Omental fat pad (tissue), 4 donors: ENCODE measurements around the gene SYNDIG1. TPM values are rescaled to one million over a fixed set of nuclear protein-coding genes. Genes with fewer than 3 reads are reported as not detected.

Source experiments
- ATAC-seq: fragments of 150-250 bp; one replicate; pipeline ENCODE4 v1.9.1; 2016; ENCODE audit warnings: mild to moderate bottlenecking, moderate library complexity; ENCODE audit not compliant: low FRiP score
- DNase-seq: peaks from one replicate; pipeline ENCODE4 v3.0.0-alpha.2; 2019; ENCODE audit warnings: low spot score
- CTCF ChIP-seq, 3 donors: fragments of 450-650 bp; IDR thresholded peaks; one replicate each; pipeline ENCODE4 v1.5.1; 2016 to 2017; ENCODE audit warnings: antibody characterized with exemption in 3 of 3, mild to moderate bottlenecking in 3 of 3, moderate library complexity in 2 of 3
- total RNA-seq, 4 donors: library from RNA; depleted of rRNA; stranded (reverse); fragments of >200 nt; gene quantifications; one replicate each; pipeline ENCODE4 v1.1.0, GENCODE V29; 2016

The SYNDIG1 gene
- total RNA-seq, 4 donors from 2014 or later = 0.19 to 0.24 TPM; not detected in 2

GRCh38 chr20:24446811-24447210 lies 22.6 kb upstream of the SYNDIG1 start:
- no peak for TF ChIP-seq CTCF (IDR thresholded peaks at IDR 0.05)
- DNase-seq (no peak), ATAC-seq (no peak)

GRCh38 chr20:24448170-24448569 lies 21.3 kb upstream of the SYNDIG1 start:
- ATAC-seq (no peak), DNase-seq (no peak)
- no peak for TF ChIP-seq CTCF (IDR thresholded peaks at IDR 0.05)

GRCh38 chr20:24449026-24449720 lies 20.3 kb upstream of the SYNDIG1 start:
- DNase-seq (no peak), ATAC-seq (no peak)
- TF ChIP-seq CTCF (IDR thresholded peaks at IDR 0.05) = no peak

- no peak for TF ChIP-seq CTCF (IDR thresholded peaks at IDR 0.05)
Measured at GRCh38 chr20:24450177-24450576, 19.3 kb upstream of the SYNDIG1 start.

GRCh38 chr20:24450624-24451376 lies 18.6 kb upstream of the SYNDIG1 start:
- no peak for DNase-seq
- no peak for TF ChIP-seq CTCF (IDR thresholded peaks at IDR 0.05)
- ATAC-seq = no peak

More at GRCh38 chr20:24450177-24450576, 19.3 kb upstream of the SYNDIG1 start:
- ATAC-seq = no peak
- DNase-seq = no peak

GRCh38 chr20:24451428-24451827 lies 18.0 kb upstream of the SYNDIG1 start:
- DNase-seq (no peak), ATAC-seq (no peak)
- no peak for TF ChIP-seq CTCF (IDR thresholded peaks at IDR 0.05)

GRCh38 chr20:24452016-24452415 lies 17.4 kb upstream of the SYNDIG1 start:
- DNase-seq (no peak), ATAC-seq (no peak)
- TF ChIP-seq CTCF (IDR thresholded peaks at IDR 0.05) = no peak
